ENCODE results near the gene NMT1. TPM values are rescaled to one million over a fixed set of nuclear protein-coding genes. Genes with fewer than 3 reads are reported as not detected.
"Not testable (repeated sequence)": the region's sequence is repeated elsewhere in the genome, so short reads cannot be mapped to it uniquely, and the experiment has no call there.

The NMT1 gene
- total RNA-seq, 1 donor from 2014 or later, result 69.4 TPM

GRCh38 chr17:45123076-45123770 lies 62.1 kb downstream of the NMT1 start:
- DNase-seq, result no peak

GRCh38 chr17:45123930-45124796 lies 63.0 kb downstream of the NMT1 start:
- peak; percentile 93 for DNase-seq

- DNase-seq, result not testable (repeated sequence)
Observed at GRCh38 chr17:45124797-45125122, 63.6 kb downstream of the NMT1 start.

GRCh38 chr17:45125509-45125908 lies 64.4 kb downstream of the NMT1 start:
- DNase-seq, result no peak

GRCh38 chr17:45127207-45127547 lies 66.1 kb downstream of the NMT1 start:
- no peak for DNase-seq

- DNase-seq, result peak; percentile 65
Observed at GRCh38 chr17:45127548-45128300, 66.6 kb downstream of the NMT1 start.

GRCh38 chr17:45128331-45128730 lies 67.2 kb downstream of the NMT1 start:
- DNase-seq, result no peak

GRCh38 chr17:45128989-45129388 lies 67.9 kb downstream of the NMT1 start:
- no peak for DNase-seq

- DNase-seq, result no peak
Observed at GRCh38 chr17:45129426-45129939, 68.4 kb downstream of the NMT1 start.

- DNase-seq, result no peak
Observed at GRCh38 chr17:45129940-45130680, 69.0 kb downstream of the NMT1 start.

- DNase-seq, result no peak
Observed at GRCh38 chr17:45130681-45131615, 69.8 kb downstream of the NMT1 start.

GRCh38 chr17:45131616-45132319 lies 70.7 kb downstream of the NMT1 start:
- DNase-seq, result peak; percentile 57

- DNase-seq, result no peak
Observed at GRCh38 chr17:45132320-45132571, 71.1 kb downstream of the NMT1 start, which contains the start of gene PLCD3. PLCD3 (minus strand) TSS chr17:45132515; CDS start chr17:45132410, 105 bp downstream.

GRCh38 chr17:45132572-45133463 lies 71.7 kb downstream of the NMT1 start:
- DNase-seq, result peak; percentile 91

- peak; percentile 99 for DNase-seq
Observed at GRCh38 chr17:45135192-45135977, 74.3 kb downstream of the NMT1 start, which contains the start of gene ACBD4. ACBD4 (plus strand) TSS chr17:45135687; CDS start chr17:45136145, 458 bp downstream.

- no peak for DNase-seq
Observed at GRCh38 chr17:45135978-45136791, 75.1 kb downstream of the NMT1 start.

- DNase-seq, result no peak
Observed at GRCh38 chr17:45136846-45137560, 75.9 kb downstream of the NMT1 start.
